Right lobe of liver (tissue), 4 donors: ENCODE data around the gene PDE7B.

Experiments used
- CTCF ChIP-seq, 4 donors: fragments of 200-600 bp in 3 of 4; fragments of 450-650 bp in 1 of 4; IDR thresholded peaks; one replicate each; pipeline versions ENCODE4 v1.5.1 to v1.8.0; 2016 to 2022; ENCODE audit warnings: antibody characterized with exemption in 4 of 4, mild to moderate bottlenecking in 2 of 4
- POLR2A ChIP-seq: fragments of 450-650 bp; IDR thresholded peaks from one replicate; pipeline ENCODE4 v1.6.1; 2017; ENCODE audit warnings: antibody characterized with exemption, mild to moderate bottlenecking
- donor health status: DM: no; HTN: no; CAD: no.
- donor health status: DM: no; HTN: no; CAD: no.
- donor health status: DM: no; HTN: yes; CAD: no.

GRCh38 chr6:135853986-135854385 lies 2.5 kb downstream of the PDE7B start:
- no peak for TF ChIP-seq CTCF (IDR thresholded peaks at IDR 0.05)
- no peak for TF ChIP-seq POLR2A
